Endothelial cell of umbilical vein (primary cell): ENCODE results near the gene PRICKLE4.

Experiments
- EZH2 ChIP-seq: IDR thresholded peaks from 2 replicates; pipeline ENCODE4 v1.6.1; 2012; ENCODE audit warnings: borderline replicate concordance, low read depth, mild to moderate bottlenecking, moderate library complexity, low read length, inconsistent platforms; ENCODE audit not compliant: severe bottlenecking
- POLR2AphosphoS5 ChIP-seq: IDR thresholded peaks from 2 replicates; pipeline ENCODE4 v1.6.1; 2012; ENCODE audit warnings: low read depth, mild to moderate bottlenecking, control low read depth, low read length, moderate library complexity; ENCODE audit not compliant: insufficient read depth

DNA sequence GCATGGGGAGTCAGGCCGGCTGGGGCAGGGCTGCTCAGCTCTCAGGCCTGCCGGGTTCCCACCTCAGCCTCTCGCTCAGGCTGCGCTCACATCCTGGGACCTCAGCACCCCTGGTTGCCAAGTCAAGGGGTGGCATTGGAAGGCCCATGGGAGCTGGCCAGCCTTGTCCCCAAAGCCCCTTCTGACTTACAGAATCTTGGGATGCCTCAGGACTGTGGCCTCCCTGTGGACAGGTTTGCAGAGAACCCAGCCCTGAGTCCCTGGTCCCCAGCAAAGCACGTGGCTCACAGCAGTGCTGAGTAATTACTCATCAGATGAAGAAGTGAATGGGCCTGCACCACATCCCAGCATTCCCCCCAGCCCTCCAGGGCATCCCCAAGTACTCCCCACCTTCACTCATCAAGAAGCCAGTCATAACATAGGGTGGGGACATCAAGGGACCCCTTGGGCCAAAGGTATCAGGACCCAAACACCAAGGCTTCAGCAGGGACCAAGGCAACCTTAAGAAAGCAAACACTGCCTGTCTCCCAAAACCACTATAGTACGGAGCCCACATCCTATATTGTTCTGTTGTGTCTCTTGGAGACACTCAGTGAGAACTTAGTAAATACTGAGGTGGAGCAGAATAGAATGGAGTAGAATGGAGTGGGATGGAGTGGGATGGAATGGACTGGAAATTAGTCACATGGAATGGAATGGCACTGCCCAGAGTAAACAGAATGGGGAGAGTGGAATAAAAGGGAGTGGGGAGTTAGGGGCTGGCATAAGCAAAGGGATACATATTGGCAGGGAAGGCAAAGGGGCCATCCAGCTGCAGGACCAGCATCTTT is 37.0 kb upstream of the PRICKLE4 start:
- TF ChIP-seq POLR2AphosphoS5 (no peak), EZH2 (no peak)
